Activated CD8-positive, alpha-beta memory T cell treated with anti-CD3 and anti-CD28 coated beads for 24 hours (primary cell): ENCODE data around the gene SPTBN5.
"Not testable (repeated sequence)": the region's sequence is repeated elsewhere in the genome, so short reads cannot be mapped to it uniquely, and the experiment has no call there.

ENCODE experiments used
- DNase-seq: peaks from one replicate; pipeline ENCODE4 v3.0.0-alpha.2; 2020

SPTBN5 gene

DNA sequence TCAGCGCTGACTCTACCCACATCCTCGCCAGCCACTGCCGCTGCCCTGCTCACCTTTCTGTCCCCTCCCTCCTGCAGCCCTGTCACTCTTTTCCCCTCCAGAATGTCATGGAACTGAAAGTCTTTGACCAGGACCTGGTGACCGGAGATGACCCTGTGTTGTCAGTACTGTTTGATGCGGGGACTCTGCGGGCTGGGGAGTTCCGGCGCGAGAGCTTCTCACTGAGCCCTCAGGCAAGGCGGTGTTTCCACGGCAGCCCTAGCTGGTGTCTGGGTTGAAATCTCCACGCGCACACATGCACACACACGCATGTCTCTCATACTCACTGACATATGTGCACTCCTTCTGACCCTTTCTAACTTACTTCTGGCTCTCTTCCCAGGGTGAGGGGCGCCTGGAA, 53.2 kb downstream of the SPTBN5 start:
- DNase-seq = no peak

DNA sequence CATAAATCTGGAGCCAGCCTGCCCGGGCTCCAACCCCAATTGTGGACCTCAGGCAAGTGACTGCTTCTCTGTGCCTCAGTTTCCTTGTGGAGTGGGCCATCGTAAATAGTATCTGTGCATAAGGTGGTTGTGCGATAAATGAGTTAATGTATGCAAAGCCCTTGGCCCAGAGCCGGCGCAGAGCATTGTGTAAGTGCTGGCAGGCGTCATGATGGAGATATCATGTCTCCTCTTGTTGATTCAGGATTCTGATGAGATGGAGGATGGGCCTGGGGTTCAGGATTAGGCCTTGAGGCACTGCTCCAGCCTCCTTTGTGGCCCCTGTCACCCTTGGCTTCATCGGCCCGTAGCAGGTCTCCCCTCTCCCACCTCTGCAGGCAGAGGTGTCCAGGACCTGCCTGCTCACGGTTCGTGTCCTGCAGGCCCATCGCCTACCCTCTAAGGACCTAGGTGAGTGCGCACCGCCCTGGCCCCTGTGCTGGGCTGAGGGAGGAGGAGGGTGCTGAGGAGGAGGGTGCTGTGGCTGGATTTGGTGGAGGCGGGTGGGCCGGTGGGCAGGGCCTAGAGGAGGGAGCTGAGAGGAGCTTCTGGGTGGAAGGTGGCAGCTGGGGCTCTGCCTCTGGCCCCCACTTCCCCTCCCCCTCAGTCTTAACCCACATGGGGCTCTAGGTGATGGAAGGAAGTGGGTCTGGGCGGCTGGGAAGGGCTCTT, 53.9 kb downstream of the SPTBN5 start:
- no peak for DNase-seq

DNA sequence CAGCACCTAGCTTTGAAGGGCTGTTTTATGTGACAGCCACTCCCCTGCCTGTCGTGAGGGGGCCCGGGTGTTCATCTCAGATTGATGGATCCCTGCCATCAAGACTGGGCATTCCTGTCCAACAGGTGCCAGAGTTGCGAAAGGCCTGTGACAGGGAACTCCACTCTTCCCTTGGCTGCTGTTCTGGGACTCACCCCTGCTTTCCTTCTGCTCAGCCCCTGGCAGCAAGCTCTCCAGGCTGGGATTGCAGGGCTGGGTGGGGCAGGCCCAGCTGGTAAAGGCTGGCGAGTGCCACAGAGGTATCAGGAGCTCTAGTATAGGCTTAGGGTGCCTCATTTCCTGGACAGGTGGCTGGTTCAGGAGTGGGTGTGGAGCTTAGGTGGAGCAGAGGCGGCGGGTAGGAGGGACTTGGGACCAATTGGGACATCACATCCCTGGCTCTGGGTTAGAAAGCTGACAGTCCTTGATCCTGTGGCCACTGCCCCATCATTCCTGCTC, 55.4 kb downstream of the SPTBN5 start, which contains the start of gene PLA2G4B:
Gene PLA2G4B (plus strand): TSS at position 448 of the 498 bp plus-strand sequence. CDS start 67 bp downstream, outside the sequence.
- DNase-seq = no peak

DNA sequence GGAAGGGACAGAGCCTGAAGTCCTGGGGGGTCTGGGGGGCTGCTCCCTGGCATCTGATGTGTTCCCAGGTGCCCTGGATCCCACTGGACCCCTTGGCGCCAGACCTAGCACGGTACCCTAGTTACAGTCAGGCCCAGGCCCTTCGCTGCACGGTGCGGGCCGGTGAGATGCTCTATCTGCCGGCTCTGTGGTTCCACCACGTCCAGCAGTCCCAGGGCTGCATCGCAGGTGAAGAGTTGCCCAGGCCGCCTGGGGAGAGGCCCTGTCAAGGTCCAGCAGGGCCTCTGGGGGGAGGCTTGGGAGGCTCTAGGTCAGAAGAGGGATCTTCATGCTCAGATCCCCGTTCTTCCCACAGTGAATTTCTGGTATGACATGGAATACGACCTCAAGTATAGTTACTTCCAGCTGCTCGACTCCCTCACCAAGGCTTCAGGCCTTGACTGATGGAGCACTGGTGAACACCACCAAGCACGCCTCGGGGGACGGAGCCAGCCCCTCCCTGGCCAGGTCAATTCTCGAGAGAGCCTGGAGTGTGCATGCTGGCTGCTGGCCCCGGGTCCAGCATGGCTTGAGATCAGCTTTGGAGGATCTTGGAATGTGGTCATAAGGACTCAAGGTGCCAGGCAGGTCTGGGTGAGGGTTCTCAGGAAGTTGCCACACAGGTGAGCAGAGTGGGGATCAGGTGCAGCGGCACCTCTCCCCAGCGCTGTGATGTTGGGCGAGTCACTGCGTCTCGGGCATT, 57.0 kb downstream of the SPTBN5 start:
- DNase-seq = no peak

DNA sequence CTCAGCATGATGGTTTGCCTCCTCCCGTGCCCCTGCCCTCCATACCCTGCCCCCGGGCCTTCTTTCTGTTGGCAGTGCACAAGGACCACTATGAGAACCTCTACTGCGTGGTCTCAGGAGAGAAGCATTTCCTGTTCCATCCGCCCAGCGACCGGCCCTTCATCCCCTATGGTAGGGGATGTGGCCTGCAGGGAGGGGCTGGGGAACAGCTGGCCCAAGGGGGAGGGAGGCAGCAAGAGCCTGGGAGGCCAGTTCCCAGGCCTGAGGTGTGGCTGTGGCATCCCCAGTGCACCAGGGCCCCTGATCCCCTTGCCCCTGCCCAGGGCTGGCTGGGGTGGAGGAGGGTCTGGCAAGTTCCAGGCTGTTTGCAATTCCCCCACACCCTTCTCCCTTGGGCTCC, 57.8 kb downstream of the SPTBN5 start:
- no peak for DNase-seq

DNA sequence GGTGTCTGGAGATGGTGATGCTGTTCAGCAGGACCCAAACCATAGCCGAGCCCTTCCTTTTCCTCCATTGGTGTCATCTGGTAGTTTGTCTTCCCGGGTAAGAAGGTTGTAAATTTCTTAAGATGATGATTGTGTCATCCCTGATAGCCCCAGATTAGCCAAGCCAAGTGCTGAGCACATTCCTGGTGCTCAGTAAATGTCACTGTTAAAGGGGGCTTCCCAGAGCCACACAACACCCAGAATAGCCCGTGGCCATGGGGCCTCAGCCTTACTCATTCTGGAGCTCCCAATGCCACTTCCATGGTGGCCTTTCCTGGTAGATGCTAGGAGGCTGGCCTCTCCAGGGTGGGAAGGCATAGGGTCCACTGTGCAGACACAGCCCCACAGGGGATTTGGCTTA, 59.8 kb downstream of the SPTBN5 start:
- DNase-seq = no peak

DNA sequence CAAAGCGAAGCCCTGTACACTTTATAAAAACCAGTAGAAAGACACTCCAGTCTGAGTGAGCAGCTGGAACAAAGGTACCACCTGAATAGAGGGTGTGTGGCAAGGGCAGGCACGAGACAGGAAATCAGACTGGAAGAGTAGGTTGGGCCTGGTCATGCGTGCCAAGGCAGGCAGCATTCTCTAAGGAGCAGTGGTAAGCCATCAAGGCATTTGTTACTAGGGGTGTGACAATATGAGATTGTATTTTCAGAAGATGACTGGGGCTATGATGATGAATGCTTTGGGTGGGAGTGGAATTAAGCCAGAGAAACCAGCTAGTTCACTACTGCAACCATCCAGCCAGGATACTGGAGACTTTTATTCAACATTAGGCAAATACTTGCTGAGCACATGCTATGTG, 61.0 kb downstream of the SPTBN5 start:
- no peak for DNase-seq

DNA sequence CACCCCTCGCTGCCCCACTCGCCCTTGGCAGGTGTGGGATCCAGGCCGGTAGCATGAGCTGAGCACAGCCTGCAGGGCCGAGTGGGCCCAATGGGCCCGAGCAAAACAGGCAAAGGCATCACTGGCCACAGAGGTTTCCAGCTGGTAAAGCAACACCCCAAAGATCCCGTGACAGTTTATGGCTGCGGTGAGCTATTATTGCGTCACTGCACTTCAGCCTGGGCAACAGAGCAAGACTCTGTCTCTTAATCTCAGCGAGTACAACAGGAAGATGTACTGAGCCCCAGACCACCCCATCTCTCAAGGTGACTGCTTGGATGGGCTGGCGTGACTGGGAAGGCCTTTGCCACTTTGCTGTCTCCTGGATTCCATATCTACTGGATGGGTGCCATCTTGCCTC, 61.6 kb downstream of the SPTBN5 start:
- DNase-seq = no peak

DNA sequence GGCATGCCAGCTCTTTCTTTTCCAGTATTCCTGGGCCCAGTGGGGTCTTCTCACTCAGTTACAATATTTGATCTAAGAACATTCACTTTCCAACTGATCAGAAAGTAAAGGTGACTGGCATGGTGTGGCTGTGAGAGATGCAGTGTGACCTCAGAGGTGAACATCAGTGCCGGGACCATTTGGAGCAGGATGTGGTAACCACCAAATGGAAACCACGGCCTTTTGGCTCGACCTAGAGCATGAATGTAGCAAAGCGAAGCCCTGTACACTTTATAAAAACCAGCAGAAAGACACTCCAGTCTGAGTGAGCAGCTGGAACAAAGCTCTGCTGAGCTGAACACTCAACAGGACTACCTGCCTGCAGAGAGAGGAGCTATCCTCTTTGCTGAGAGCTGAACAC, 62.6 kb downstream of the SPTBN5 start:
- DNase-seq = not testable (repeated sequence)

DNA sequence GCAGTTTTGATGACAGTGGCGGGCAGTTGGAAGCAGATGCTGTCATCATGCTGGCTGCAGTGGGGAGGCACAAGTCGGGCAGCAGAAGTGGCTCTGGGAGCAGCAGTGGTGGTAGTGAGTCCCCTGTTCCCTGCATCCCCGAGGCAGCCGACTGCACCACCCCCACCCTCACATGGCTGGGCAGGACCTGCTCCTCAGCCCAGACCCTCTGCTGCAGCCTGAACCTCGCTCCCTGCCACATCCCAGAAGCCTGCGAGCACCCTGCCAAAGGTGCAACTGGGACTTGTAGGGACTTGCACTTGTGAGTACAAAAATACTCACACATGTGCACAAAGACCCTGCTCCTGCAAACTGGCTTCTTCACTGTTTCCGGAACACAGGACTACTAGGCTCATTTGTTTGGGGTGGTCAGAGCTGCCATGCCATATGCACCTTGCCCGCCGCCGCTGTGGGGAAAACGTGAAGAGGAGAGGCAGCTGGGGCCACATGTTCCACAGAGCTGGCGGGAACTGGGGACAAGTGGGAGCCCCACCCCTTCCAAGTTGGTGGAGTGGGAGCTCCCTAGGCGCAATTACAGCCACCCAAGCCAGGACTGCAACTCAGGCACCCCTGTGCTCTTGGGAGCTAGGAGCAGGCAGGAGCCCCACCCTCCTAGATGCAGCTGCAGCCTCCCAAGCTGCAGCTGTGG, 63.8 kb downstream of the SPTBN5 start:
- DNase-seq = no peak

DNA sequence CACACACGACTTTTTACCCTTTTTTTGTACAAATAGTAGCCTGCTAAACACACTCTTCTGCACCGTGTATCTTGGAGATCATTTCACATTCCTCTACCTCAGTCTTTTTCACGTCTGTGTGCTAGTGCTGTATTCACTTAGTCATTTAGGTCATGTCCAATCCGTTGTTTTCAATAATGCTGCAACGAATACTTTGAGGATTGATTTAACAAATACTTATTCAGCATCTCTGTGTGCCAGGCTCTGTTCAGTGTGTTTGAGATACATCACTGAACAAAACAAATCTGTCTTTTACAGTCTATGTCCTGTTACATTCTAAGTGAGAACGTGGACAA, 65.1 kb downstream of the SPTBN5 start:
- no peak for DNase-seq

DNA sequence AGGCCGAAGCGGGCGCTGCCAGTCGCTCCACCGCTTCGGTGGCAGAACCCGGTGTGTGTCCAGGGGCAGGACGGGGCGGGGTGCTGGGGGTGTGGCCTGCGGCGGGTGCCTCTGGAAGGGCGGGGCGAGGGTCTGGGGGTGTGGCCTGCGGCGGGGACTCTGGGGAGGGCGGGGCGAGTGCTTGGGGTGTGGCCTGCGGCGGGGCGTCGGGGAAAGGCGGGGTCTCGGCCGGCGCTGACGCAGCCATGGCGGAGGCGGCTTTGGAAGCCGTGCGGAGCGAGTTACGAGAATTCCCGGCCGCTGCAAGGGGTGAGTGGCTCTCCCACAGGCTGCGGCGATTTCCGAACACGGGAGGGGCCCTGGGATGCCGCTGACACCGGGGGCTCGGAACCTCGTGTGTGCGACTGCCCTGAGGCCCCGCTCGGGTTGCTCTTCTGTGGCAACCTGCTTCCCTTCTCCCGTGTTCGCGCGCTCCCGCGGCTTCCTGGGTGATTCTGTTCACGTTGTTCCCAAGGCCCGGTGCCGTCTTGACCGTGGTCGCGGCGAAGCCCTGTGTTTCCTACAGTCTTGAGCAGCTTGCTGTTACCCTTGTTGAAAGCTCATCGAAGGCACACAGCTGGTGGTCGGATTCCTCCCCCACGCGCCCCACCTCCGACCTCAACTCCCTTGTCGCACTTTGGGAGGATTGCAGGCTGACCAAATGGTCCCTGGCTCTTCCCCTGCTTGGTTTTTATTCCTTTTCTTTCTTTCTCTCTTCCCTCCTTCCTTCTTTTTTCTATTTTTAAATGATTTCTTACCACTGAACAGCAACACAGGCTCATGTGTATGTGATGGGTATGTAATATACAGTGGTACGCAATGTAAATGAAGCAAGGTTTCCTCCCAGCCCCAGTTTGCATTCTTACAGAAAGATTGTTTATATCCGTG, 65.7 kb downstream of the SPTBN5 start, which contains the start of gene JMJD7:
Gene JMJD7 (plus strand): TSS at position 213 of the 927 bp plus-strand sequence. CDS start 33 bp downstream, at position 246.
- DNase-seq = peak; percentile 99

DNA sequence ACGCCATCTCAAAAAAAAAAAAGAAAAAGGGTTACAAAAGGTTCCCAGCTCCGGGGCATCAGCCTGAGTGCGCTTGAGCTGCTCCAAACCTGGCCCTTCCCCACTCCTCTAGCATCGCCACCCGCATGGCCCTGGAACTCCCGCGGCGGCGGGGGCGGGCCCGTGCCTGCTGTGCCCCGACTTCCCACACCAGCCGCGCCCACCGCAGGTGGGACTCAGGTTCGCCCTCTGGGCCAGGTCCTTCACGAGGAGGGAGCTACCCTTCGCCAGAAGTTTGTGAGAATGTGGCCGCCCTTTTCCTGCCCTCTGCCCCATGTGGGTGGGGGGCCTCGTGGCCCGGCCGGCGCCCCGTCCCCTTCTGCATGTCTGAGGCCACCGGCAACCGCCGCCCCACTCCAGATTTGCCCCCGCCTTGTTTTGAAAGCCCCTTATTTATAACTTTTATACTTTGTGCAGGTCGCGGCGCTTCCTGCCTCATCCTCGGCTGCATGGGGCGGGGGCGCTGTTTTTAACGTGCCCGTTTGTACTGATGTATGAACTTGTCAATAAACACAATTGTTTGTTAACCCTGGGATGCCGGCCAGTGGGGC, 66.5 kb downstream of the SPTBN5 start:
- DNase-seq = no peak

DNA sequence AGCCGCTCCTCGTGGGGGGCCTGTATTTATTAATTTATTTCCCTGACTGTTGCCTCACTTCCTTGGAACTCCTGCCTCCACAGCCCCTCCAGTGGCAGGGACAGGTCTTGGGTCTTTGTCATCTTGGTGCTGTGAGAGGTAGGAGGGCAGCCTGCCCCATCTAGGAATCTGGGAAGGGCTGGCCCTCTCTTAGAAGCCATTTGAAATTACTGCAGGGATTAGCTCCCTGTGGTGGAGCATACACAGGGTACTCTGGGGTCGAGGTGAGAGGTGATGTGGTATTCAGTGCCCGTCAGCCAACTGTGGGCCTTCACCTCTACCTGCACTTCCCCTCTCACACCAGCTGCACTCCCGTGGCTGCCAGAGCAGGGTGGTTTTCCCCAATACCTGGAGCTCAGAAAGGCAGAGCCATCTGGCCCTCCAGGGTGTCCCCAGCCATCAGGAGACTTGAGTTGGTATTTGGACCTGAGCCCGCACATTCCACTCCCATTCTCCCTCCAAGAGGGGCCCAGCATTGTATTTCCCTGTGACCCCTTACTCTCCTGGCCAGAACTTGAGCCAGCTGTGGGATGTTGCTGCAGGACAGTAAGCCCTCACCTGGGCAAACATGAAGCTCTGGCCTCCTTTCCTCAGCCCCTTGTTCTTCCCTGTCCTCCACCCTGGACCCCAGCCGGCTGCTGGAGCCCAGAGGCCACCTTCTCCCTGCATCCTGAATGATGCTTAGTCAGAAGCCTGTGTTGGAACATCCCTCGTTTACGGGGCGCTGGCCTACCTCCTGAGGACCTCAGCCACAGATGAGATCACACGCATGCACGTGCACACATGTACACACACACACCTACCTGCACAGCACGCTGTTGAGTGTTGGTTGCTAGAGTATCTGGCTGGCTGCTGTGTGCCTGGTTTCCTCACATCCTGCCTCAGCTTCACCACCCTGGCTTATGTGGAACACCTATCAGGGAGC, 68.0 kb downstream of the SPTBN5 start:
- no peak for DNase-seq

DNA sequence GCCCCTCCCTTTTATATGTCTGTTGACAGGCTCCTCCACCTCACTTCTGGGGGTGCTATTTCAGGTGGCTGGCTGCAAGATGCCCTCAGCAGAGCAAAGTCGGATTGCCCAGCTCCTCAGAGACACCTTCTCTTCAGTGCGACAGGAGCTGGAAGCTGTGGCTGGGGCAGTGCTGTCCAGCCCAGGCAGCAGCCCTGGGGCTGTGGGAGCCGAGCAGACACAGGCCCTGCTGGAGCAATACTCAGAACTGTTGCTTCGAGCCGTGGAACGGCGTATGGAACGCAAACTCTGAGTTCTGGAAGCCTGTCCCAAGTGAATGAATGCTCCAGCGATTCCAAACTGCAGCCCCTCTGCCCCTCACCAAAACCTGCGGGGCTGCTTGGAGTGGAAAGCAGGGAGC, 68.7 kb downstream of the SPTBN5 start:
- DNase-seq = no peak

DNA sequence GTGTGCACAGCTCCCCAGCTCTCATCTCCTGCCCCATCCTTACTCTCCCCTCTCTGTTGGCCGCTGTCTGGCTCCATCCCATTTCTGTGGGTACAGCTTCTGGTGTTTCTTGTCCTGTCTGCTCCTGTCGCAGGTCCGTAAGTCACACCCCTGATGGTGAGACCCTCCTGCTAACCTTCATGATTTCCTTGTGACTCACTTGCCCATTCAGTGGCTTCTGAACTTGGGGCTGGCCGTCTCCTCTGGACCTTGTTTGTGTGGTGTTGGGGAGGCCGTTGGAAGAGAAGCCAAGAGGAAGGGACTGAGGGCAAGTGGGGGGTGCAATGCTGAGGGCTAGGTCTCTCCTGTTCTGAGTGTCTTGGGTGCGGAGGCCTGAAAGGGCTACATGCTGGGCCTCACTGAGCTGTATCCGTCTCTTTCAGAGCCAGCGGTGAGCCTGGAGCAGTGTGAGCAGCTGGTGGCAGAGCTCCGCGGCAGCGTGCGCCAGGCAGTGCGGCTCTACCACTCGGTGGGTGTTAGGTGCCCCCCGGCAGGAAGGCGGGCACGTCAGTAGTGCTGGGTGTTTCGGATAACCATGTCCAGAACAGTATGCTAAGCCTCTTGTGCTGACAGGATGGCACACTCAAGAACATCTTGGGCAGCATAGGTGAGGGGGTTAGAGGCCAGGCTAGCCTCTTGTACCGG, 69.6 kb downstream of the SPTBN5 start:
- DNase-seq = no peak

DNA sequence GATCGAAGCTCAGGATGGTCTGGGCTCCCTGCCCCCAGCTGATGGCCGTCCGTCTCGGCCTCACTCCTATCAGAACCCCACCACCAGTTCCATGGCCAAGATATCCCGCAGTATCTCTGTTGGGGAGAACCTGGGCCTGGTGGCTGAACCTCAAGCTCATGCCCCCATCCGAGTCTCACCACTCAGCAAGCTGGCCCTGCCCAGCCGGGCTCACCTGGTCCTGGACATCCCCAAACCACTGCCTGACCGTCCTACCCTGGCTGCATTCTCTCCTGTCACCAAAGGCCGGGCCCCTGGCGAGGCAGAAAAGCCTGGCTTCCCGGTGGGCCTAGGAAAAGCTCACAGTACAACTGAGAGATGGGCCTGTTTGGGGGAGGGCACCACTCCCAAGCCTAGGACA, 70.4 kb downstream of the SPTBN5 start:
- no peak for DNase-seq

DNA sequence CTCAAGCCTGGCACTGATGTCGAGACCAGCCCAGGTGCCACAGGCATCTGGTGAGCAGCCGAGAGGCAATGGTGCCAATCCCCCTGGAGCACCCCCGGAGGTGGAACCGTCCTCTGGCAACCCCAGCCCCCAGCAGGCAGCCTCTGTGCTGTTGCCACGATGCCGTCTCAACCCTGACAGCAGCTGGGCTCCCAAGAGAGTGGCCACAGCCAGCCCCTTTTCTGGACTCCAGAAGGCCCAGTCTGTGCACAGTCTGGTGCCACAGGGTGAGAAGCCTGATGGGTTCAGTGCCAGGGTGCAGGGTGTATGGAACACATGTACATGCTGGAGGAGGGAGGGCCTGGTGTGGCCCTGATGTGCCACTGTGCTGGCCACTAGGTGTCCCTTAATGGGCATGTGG, 70.9 kb downstream of the SPTBN5 start:
- no peak for DNase-seq

DNA sequence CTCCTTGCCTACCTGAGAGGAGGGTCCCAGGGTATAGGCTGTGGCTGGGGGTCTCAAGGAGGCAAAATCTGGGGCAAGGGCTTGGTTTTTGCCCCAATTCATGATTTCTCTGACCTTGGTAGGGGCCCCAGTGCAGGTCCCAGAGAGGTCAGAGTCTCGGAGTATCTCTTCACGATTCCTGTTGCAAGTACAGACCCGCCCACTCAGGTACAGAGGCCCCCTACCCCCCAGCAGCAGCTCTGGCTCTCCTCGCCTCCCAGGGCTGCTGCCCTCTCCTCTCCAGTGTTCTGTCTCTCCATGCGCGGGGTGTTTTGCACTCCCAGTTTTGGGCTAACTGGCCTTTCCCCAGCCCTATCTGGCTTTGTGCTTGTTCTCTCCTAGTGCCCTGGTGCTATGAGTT, 71.4 kb downstream of the SPTBN5 start:
- DNase-seq = no peak

DNA sequence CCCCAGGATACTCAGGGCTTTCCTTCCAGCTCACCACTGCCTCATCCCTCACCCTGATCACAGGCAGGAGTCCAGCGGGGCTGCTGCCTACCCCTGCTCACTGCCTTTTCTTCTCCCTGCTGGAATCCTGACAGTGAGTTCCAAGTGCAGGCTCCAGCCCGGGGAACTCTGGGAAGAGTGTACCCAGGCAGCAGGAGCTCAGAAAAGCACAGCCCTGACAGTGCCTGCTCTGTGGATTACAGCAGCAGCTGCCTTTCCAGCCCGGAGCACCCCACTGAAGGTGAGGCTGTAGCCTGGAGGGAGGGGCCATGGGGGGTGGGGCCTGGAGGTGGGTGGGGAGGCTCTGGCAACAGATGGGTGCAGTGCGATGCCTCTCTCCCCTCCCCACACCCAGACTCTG, 72.0 kb downstream of the SPTBN5 start:
- no peak for DNase-seq
